GM18526 (cell line): ENCODE results near the gene SMAD3.

Source experiments
- POLR2A ChIP-seq: IDR thresholded peaks from 3 replicates; pipeline ENCODE4 v1.6.1; 2011; ENCODE audit not compliant: insufficient read length; ENCODE audit errors: extremely low read depth

The SMAD3 gene

GRCh38 chr15:67031331-67031730, 34.1 kb upstream of the SMAD3 start:
- no peak for TF ChIP-seq POLR2A

GRCh38 chr15:67032608-67033007, 32.8 kb upstream of the SMAD3 start:
- no peak for TF ChIP-seq POLR2A

GRCh38 chr15:67033012-67033411, 32.4 kb upstream of the SMAD3 start:
- TF ChIP-seq POLR2A = no peak

- no peak for TF ChIP-seq POLR2A
These were observed 31.8 kb upstream of the SMAD3 start for GRCh38 chr15:67033571-67034044.

- no peak for TF ChIP-seq POLR2A
These were observed 29.5 kb upstream of the SMAD3 start for GRCh38 chr15:67035886-67036285.

GRCh38 chr15:67036775-67037555, 28.4 kb upstream of the SMAD3 start:
- no peak for TF ChIP-seq POLR2A

- TF ChIP-seq POLR2A = no peak
These were observed 27.7 kb upstream of the SMAD3 start for GRCh38 chr15:67037694-67038093.

- no peak for TF ChIP-seq POLR2A
These were observed 26.7 kb upstream of the SMAD3 start for GRCh38 chr15:67038736-67039135.

GRCh38 chr15:67039384-67040075, 25.9 kb upstream of the SMAD3 start:
- TF ChIP-seq POLR2A = no peak

GRCh38 chr15:67040277-67040676, 25.1 kb upstream of the SMAD3 start:
- TF ChIP-seq POLR2A = no peak

GRCh38 chr15:67042551-67043142, 22.8 kb upstream of the SMAD3 start:
- no peak for TF ChIP-seq POLR2A

GRCh38 chr15:67043939-67044771, 21.2 kb upstream of the SMAD3 start:
- no peak for TF ChIP-seq POLR2A

GRCh38 chr15:67047149-67047661, 18.2 kb upstream of the SMAD3 start:
- TF ChIP-seq POLR2A = no peak

GRCh38 chr15:67048281-67049279, 16.8 kb upstream of the SMAD3 start:
- no peak for TF ChIP-seq POLR2A
